Uterus (tissue), 2 donors: Measurements from ENCODE around the gene NFILZ.

Experiments
- POLR2A ChIP-seq, 2 donors: fragments of 450-650 bp; IDR thresholded peaks; one replicate each; pipeline ENCODE4 v1.6.1; 2016; ENCODE audit warnings: antibody characterized with exemption in 2 of 2, mild to moderate bottlenecking in 1 of 2, moderate library complexity in 1 of 2
- TF ChIP-seq, protein P1 (sequence below), 4 experiments: fragments of 200-600 bp in 2 of 4; fragments of 450-650 bp in 2 of 4; sonication (generic) in 2 of 4; IDR thresholded peaks; one replicate each; pipeline ENCODE4 v1.5.1; 2016 to 2019; ENCODE audit warnings: antibody characterized with exemption in 4 of 4, mild to moderate bottlenecking in 2 of 4, moderate library complexity in 1 of 4

DNA sequence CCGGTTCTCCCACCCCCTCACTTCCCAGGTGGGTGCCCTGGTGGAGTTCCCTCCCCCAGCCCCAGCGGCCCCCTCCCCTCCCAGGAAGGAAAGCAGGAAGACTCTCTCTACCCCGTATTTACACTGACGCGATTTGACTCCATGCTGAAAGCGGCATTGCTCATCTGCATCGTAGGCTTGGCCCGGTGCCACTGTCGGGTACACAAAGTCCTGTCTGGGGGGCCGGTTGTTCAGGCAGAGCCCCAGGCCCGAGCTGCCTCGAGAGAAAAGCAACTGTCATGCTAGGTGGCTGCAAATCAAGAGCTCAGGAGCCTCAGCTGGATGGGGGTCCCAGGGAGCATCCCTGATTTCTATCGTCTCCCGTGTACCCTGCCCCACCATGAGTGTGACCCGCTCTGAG lies 34.8 kb upstream of the NFILZ start:
- TF ChIP-seq, protein P1, sequence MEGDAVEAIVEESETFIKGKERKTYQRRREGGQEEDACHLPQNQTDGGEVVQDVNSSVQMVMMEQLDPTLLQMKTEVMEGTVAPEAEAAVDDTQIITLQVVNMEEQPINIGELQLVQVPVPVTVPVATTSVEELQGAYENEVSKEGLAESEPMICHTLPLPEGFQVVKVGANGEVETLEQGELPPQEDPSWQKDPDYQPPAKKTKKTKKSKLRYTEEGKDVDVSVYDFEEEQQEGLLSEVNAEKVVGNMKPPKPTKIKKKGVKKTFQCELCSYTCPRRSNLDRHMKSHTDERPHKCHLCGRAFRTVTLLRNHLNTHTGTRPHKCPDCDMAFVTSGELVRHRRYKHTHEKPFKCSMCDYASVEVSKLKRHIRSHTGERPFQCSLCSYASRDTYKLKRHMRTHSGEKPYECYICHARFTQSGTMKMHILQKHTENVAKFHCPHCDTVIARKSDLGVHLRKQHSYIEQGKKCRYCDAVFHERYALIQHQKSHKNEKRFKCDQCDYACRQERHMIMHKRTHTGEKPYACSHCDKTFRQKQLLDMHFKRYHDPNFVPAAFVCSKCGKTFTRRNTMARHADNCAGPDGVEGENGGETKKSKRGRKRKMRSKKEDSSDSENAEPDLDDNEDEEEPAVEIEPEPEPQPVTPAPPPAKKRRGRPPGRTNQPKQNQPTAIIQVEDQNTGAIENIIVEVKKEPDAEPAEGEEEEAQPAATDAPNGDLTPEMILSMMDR (IDR thresholded peaks at IDR 0.05) = no peak
- no peak for TF ChIP-seq POLR2A (IDR thresholded peaks at IDR 0.05)
